Islet precursor cell (in vitro differentiated cells): Measurements from ENCODE around the gene CA7.

Experiments
- DNase-seq: peaks from one replicate; pipeline ENCODE4 v3.0.0-alpha.2; 2018

Gene CA7

DNA sequence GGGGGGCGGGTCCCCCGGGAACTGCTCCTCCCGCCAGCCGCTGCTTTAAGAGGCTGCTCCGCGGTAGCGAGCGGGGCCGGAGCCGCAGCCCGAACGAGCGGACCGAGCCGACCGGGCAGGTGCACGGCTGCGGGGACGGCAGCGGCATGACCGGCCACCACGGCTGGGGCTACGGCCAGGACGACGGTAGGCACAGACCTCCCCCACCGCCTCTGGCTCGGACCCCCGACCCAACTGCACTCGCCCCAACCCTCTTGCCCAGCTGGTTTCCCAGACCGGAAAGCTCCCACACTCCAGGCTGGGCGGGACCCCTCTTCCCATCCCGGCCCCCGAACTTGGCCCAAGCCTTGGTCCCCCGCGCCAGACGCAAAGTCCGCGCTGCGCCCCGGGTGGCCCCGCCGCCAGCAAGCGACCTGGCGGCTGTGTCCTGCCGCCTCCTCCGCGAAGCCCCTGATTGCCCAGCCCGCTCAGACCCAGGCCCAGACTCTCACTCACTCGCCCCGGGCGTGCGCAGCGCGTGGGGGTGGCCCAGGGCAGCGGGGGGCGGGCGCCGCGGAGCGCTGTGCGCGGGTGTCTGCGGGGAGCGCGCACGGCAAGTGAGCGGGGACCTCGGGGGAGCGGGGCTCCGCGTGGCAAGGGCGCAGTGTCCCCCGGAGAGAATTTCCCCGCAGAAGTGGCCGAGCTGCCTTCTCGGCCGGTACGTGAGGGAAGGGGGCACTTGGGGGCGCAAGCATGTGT lies at the start of gene CA7:
TSS of gene CA7 (plus strand) at position 73 of the 738 bp plus-strand sequence. CDS start at position 147, 74 bp downstream.
- DNase-seq: peak; percentile 61

DNA sequence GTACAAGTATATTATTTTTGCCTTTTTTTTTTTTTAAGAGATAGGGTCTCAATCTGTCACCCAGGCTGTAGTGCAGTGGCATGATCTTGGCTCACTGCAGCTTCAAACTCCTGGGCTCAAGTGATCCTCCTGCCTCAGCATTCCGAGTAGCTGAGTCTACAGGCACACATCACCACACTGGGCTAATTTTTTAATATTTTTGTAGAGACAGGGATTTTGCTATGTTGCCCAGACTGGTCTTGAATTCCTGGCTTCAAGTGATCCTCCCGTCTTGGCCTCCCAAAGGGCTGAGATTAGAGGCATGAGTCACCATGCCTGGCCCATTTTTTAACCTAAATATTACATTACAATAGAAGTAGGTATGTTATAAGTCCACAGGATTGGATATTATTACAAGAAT lies 46.1 kb upstream of the CA7 start:
- DNase-seq: no peak

DNA sequence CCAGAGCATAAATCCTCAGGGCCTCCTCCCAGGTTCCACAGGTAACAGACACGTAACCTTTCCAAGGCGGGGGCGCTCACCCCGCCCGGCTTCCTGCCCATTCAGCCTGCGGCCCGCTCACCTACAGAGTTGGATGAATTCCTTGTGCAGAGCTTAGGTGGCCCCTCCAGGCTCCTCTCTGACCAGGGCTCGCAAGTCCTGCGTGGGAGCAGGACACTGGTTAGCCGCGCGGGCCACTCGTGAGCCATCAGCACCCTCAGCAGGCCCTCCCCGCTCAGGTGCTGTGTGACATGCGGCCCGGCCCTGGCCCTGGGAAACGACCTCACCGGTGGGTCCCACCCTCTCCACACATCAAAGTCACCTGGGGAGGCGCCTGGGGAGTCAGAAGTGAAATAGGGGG lies 43.4 kb upstream of the CA7 start:
- DNase-seq: no peak

DNA sequence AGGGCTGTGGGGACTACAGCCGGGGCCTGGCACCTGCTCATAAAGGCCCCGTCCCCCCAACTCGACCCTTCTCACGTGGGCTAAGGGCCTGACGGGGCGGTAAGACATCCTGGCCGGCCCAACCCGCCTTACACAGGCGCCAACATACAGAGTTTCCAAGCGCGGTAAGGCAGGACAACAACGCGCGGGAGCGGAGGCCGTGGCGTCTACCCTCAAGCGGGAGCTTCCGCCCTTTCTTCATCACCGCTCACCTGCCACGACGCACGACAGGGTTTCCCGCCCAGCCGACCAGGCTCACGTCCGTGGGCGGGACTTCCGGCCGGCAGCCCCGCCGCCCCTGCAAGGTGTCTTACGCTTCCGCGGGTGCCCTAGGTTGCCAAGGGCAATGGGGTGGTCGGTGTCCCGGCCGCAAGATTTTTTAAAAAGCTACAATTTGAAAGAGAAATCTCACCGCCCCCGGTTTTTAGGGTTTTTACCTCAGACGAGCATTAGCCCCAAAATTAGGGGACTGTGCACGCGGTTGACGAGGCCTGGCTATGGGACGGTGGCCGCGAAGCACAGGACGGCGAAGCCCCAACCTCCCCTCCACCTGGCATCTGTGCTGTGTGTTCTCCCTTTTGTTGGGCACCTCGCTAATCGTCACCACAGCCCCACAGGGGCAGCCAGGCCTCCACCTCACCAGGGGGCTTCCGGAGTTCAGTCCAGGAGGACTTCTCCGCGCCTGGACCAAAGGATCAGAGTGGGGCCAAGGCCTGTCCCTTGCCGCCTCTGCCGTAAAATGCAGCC lies 42.7 kb upstream of the CA7 start, which contains the start of gene TERB1:
TSS of gene TERB1 (minus strand) at position 265 of the 786 bp plus-strand sequence. CDS start 4,786 bp downstream, outside the sequence.
- no peak for DNase-seq

DNA sequence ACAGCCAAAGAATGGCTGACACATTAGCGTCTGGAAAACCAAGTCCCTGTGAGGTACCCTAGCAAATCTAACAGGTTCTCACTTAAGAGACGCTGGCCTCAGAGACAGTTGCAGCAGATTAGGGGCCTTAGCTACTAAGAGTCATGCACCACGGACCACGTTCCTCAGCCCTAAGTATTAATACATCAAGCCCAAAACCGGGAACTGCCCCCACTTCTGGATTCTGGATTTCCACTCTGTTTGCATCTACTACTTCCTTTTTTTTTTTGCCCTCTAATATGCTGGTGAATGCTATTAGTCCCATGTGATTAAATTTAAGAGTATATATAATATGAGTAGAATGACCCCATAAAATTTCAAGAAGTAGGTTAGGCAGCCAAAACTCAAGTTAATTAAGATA lies 42.1 kb upstream of the CA7 start:
- no peak for DNase-seq

DNA sequence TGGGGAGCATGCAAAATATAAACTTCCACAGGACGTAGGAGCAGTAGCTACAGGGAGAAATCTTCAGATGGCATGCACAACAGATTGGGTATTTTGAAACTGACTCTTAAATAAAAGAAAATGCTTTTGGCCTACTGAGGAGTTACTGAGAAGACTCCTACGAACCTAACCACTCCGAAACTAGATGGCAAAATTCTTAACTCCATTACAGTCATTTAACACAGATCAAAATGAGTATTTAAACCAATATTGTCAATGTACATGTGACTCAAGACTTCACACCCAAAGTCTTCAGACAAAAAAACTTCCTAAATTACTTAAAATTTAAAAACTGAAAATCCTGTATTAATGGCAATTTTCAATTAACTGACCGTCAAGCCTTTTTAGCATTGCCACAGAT lies 34.4 kb upstream of the CA7 start:
- DNase-seq: no peak

DNA sequence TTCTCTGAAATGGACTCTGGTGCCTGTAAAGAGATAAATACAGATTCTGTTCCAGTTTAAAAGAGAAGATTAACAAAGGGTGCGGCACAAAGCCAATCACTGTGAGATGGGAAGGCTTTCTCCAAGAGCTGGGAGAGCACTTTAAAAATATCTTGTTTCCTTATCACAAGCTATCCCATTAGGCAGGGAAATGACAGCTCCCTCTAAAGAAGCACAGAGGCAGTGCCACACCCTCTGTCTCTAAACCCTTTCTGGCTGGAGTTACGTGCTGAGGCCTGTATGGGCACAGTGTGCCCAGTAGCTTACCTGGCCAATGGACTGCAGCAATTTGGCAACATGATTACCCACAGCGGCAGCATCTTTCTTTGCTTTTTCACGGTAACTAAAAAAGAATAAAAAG lies 33.8 kb upstream of the CA7 start:
- DNase-seq: no peak

DNA sequence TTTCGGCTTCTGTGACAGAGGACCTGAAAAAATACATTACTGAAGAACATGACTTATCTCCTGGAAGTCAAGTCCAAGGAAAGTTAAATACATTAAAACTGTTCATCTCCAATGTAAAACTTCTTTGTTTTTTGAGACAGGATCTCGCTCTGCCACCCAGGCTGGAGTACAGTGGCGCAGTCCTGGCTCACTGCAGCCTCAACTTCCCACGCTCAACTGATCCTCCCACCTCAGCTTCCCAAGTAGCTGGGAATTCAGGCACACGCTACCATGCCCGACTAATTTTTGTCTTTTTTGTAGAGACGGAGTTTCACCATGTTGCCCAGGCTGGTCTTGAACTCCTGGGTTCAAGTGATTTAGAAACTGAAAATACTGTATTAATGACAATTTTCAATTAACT lies 33.2 kb upstream of the CA7 start:
- no peak for DNase-seq

DNA sequence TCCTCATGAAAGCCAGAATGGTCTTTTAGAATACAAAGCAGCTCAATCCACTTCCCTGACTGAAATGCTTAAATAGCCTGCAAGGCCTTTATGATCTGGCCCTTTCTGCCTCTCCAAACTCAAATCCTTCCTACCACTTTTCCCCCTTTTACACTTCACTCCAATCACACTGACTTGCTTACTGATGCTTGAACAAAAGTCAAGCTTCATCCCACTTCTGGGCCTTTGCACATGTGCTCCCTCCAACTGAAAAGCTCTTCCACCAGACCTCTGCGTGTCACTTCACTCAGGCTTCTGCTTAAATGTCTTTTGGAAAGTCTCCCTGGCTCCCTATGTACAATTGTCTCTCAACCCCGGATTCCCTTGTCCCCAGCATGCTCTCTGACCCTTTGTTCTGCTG lies 29.5 kb upstream of the CA7 start:
- no peak for DNase-seq

DNA sequence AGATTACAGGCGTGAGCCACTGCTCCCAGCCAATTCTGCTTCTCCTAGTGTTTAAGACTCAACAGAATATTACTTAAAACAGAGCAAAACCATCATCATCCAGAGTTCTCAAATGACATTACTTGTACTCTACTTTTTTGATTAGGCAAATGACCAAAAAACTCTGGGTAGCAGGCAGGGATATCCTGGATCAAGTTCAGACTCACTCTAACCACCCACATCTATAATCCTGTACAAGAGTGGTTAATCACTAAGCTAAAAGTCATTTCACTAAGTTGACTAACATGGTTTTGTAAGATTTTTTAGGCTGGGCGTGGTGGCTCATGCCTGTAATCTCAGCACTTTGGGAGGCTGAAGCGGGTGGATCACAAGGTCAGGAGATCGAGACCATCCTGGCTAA lies 20.2 kb upstream of the CA7 start:
- DNase-seq: no peak

DNA sequence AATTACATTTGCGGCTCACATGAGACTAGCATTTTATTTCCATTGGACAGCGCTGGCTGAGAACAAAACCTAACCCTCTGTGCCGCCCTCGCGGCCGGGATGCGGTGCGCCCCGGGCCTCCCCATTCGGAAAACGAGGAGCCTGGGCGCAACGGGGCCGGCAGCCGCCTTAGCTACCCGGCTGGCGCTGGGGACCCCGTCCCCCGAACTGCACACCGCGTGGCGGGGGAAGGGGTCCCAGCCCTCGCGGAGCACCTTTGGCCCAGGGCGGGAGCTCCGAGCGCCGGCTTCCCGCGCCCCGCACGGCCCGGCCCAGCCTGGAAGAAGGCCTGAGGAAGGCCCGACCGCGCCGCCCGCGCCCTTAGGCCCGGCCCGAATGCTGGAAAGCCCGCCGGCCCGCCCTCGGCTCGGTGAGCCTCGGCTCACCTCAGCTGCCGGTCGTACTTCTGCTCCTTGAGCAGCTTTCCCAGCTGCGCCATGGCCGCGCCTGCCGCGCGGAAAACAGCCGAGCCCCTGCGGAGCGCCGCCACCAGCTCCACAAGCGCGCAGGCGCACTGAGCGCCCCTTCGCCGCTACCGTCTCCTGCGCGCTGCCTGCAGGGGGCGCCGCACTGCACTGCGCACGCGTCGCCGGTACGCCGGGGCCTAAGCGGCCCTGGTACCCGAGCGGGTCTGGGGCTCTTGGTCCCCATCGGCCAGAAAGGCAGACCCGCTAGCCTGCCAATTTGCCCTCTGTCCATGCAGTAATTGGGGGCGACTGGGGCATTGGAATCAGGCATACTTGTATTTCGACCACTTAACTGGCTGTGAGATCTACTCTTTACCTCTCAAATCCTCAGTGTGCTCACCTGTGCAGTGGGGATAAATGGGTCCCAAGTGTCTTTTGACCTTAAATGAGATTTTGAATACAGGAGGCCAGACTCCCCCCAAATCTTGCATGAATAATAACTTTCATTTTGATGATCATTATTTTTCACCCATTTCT lies 13.5 kb upstream of the CA7 start, which contains the start of gene NAE1:
TSS of gene NAE1 (minus strand) at position 555 of the 983 bp plus-strand sequence. CDS start at position 478, 77 bp downstream.
- DNase-seq: peak; percentile 92

DNA sequence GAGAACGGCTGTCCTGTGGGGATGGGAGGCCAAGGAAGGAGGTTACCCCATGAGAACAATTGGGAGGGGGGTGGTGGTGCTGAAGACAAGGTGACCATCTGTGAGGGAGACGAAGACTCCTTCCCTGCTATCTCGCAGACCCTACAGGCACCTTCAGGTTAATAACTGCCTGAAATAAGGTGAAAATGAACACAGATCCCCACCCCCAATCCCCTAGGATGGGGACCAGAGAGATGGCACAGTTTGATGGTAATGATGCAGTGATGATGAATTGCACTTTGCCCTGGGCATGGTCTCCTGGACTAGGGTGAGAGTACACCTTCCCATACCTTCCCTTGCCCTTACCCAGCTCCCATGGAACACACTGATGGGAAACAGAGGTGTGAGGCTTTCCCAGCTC lies 12.0 kb upstream of the CA7 start:
- DNase-seq: no peak

DNA sequence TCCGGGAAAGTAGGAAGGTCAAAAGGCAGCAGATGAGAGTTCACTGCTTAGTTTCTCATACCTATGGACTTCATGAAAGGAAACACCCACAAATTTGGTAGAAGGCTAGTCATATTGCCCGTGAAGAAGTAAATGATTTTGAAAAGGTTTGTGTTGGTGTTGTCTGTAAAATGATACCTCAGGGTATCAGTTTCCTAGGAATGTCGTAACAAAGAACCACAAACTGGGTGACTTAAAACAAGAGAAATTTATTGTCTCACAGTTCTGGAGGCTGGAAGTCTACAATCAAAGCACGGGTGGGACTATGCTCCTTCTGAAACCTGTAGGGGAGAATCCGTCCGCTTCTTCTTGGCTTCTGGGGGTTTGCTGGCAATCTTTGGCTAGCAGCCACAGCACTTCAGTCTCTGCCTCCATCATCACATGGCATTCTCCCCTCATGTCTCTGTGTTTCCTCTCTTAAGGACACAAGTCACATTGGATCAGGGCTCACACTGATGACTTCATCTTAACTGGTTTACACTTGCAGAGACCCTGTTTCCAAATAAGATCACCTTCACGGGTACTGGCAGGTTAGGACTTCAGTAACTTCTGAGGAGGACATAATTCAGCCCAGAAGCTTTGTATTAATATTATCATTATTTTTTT lies 11.4 kb upstream of the CA7 start:
- no peak for DNase-seq

DNA sequence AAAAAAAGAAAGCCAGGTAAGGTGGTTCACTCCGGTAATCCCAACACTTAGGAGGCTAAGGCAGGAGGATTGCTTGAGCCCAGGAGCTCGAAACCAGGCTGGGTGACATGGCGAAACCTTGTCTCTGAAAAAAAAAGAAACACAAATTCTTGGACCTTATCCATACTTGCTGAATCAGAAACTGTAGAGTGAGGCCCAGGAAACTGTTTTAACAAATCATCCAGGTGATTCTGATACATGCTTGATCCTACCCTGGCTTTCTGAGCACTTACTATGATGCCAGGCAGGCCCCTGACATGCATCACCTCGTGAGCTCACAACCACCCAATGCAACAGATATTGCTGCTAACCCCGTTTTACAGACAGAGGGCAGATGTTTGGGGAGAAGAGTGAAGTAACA lies 9.5 kb upstream of the CA7 start:
- DNase-seq: no peak

DNA sequence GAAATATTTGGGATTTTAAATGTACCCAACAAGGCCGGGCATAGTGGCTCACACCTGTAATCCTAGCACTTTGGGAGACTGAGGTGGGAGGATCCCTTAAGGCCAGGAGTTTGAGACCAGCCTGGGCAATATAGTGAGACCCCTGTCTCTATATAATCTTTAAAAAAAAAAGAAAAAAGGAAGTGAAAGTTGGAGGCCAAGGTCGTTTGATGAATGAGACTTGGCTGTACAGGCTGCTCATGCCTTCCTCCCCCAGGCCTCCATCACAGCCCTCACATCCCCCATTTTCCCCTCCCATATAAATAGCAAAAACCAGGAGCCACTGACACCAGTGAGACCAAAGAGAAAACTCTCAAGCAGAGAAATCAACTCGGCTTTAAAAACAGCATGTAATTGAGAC lies 3.3 kb upstream of the CA7 start:
- no peak for DNase-seq

DNA sequence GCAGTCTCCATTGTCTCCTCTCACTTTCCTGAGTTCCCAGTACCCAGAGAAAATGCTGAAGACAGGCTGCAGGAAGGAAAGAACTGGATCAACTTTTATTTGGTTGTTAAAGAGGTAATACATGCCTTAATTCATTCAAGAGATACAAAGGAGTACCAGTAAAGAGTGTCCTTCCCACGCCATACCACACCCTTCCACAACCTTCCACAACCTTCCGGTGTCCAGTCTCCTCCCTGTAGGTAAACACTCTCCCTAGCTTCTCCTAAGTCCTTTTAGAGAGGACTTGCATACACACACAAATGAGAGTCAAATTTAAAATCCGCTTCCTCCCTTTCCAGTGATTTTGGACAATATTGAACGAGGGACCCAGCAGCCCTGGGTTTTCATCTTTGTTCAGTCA lies 2.8 kb upstream of the CA7 start:
- no peak for DNase-seq

DNA sequence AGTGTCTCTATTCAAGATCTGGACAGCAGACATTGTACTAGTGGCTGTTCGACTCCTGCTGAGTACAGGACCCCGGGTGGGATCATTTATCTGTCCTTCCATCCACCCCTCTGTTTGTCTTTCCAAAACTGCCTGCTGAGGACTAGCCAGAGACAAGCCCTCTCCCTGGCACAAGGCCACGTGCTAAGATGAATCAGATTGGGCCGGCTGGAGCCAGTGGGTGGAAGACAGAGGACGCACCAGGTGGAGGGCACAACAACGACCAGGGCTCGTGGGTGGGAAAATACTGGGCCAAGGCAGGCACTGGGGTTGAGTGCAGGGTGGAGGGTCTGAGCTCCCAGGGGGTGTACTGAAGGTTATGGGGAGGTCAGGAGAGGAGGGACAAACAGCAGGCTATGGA lies 1.4 kb upstream of the CA7 start:
- DNase-seq: no peak

DNA sequence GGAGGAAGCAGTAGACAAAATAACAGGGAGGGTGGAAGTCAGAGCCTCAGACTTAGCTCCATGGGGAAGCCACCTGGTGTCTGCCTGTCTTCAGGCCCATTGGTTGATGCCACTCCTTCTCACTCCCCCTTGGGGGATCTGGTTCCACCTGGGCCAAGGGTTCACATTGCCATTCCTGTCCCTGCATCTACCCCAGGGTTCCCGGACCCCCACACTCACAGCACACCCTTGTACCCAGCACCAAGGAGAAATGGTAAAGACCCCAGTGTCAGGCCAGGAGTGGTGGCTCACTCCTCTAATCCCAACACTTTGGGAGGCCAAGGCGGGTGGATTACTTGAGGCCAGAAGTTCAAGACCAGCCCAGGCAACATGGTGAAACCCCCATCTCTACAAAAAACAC lies 1.0 kb upstream of the CA7 start:
- no peak for DNase-seq

DNA sequence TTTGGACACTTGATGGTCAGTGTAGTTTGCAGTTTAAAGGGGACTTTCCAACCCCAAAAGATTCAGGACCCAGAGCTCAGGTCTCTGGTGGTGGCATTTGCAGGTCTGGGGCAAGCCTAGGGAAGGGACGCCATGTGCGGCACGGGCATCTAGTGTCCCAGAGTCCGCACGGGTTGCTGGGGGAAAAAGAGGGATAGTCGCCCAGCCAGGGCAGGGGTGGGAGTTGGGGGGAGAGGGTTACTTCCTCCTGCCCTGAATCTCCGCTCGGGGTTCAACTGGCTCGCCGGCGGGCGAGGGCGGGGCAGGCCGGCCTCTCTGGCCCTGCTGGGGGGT lies 239 bp upstream of the CA7 start:
- no peak for DNase-seq

DNA sequence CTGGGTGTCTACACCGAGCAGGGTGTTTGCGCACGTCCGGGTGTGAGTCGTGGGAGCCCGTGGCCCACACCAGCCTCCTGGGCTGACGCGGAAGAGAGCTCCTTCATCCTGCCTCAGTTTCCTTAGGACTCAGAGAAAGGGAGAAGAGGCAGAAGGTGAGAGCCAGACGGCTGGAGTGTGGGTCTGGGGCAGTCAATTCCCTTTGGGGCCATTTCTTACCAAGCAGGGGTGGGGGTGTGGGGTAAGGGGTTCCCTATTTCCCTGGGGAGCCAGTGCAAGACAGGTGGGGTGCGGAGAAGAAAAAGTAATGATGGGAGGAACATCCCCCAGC lies 831 bp downstream of the CA7 start:
- no peak for DNase-seq

DNA sequence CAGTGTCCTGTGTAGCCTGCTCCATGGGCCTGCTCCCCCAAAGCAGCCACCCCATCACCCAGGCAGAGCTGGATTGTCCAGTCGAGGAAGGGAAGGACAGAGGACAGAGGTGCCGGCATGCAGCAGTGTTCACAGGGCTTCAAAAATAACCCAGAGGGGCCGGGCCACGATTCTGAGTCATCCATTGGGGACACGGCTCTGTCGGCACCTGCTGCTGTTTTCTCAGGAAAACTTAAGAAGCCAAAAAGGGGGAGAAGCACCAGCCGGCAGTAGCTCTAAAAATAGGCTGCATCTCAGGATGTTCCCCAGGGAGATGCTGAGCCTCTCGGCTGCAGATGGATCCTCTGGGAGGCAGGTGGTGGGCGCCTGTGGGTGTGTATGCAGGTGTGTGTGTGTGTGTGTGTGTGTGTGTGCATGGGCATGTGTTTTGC lies 1.6 kb downstream of the CA7 start:
- no peak for DNase-seq

DNA sequence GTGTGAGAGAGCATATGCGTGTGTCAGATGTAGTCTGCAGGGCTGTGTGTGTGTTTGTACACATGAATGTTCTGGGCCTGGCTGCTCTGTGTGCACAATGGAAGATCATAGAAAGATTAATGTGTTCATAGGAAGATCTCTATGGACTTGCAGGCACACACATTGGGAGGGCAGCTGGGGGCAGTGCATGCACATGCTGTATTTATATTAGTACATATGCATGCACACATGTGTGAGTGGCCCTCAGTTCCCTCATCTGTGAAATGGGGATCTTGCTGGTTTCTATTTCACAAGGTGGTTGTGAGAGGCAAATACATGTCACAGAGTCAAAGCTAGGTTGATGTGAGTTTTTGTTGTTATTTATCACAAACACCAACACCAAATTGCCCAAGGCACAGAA lies 2.1 kb downstream of the CA7 start:
- DNase-seq: no peak

DNA sequence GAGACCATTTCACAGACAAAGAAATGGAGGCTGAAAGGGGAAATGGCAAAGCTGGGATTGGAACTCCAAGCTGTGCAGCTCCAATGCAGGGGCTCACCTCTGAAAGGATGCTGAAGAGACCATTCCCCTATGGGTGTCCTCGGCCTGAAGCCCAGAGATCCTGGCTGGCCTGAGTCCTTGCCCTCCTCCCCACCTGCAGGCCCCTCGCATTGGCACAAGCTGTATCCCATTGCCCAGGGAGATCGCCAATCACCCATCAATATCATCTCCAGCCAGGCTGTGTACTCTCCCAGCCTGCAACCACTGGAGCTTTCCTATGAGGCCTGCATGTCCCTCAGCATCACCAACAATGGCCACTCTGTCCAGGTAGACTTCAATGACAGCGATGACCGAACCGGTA lies 2.6 kb downstream of the CA7 start:
- DNase-seq: no peak
